Liver (tissue), 9 donors: ENCODE measurements around the gene TMEM151B. TPM values are rescaled to one million over a fixed set of nuclear protein-coding genes. Genes with fewer than 3 reads are reported as not detected.

Experiments
- DNase-seq: peaks from one replicate; pipeline ENCODE4 v3.0.0-alpha.2; 2017; ENCODE audit warnings: low spot score
- H3K27ac ChIP-seq, 2 donors: one replicate each; pipeline ENCODE4 v1.7.0; 2013; ENCODE audit warnings: inconsistent platforms in 2 of 2, low read length in 2 of 2, control low read depth in 1 of 2, low read depth in 1 of 2, mild to moderate bottlenecking in 1 of 2
- H3K27me3 ChIP-seq, 4 donors: one replicate each; pipeline versions ENCODE4 v1.6.1 to v1.7.0; 2013; ENCODE audit warnings: low read length in 3 of 4, inconsistent platforms in 1 of 4, mild to moderate bottlenecking in 1 of 4, moderate library complexity in 1 of 4; ENCODE audit not compliant: control insufficient read depth in 4 of 4, insufficient read depth in 4 of 4
- H3K36me3 ChIP-seq, 4 donors: one replicate each; pipeline versions ENCODE4 v1.6.1 to v1.7.0; 2013; ENCODE audit warnings: low read length in 3 of 4, mild to moderate bottlenecking in 3 of 4, low read depth in 1 of 4, moderate library complexity in 1 of 4; ENCODE audit not compliant: control insufficient read depth in 4 of 4, insufficient read depth in 3 of 4
- H3K4me1 ChIP-seq, 4 donors: one replicate each; pipeline versions ENCODE4 v1.6.1 to v1.7.0; 2013; ENCODE audit warnings: low read length in 3 of 4, mild to moderate bottlenecking in 3 of 4, moderate library complexity in 1 of 4; ENCODE audit not compliant: control insufficient read depth in 4 of 4, insufficient read depth in 4 of 4
- H3K4me3 ChIP-seq, 3 donors: one replicate each; pipeline versions ENCODE4 v1.6.1 to v1.7.0; 2013; ENCODE audit warnings: low read length in 3 of 3, control low read depth in 1 of 3, low read depth in 1 of 3, mild to moderate bottlenecking in 1 of 3
- H3K9ac ChIP-seq, 2 donors: one replicate each; pipeline ENCODE4 v1.7.0; 2013; ENCODE audit warnings: low read length in 2 of 2, mild to moderate bottlenecking in 2 of 2, moderate library complexity in 2 of 2, control low read depth in 1 of 2, low read depth in 1 of 2
- H3K9me3 ChIP-seq, 4 donors: one replicate each; pipeline versions ENCODE4 v1.6.1 to v1.7.0; 2013; ENCODE audit warnings: low read length in 3 of 4; ENCODE audit not compliant: control insufficient read depth in 4 of 4
- ATF3 ChIP-seq: IDR thresholded peaks from 2 replicates; pipeline ENCODE4 v1.6.1; 2016; ENCODE audit warnings: antibody characterized with exemption
- EGR1 ChIP-seq, 2 donors: IDR thresholded peaks; 2 replicates each; pipeline ENCODE4 v1.6.1; 2016 to 2018; ENCODE audit warnings: antibody characterized with exemption in 2 of 2, low read depth in 2 of 2
- FOXA1 ChIP-seq: IDR thresholded peaks from 2 replicates; pipeline ENCODE4 v1.6.1; 2016; ENCODE audit warnings: antibody characterized with exemption
- FOXA2 ChIP-seq: IDR thresholded peaks from 2 replicates; pipeline ENCODE4 v1.6.1; 2016; ENCODE audit warnings: antibody characterized with exemption
- GABPA ChIP-seq, 2 donors: IDR thresholded peaks in 1 of 2; conservative IDR thresholded peaks in 1 of 2; 2 replicates each; pipeline ENCODE4 v1.6.1; 2016; ENCODE audit warnings: antibody characterized with exemption in 2 of 2, mild to moderate bottlenecking in 1 of 2, moderate library complexity in 1 of 2
- HNF4A ChIP-seq, 2 donors: conservative IDR thresholded peaks; 2 replicates each; pipeline ENCODE4 v1.6.1; 2016; ENCODE audit warnings: antibody characterized with exemption in 2 of 2, mild to moderate bottlenecking in 2 of 2
- HNF4G ChIP-seq: IDR thresholded peaks from 2 replicates; pipeline ENCODE4 v1.6.1; 2016; ENCODE audit warnings: antibody characterized with exemption
- JUND ChIP-seq, 2 donors: IDR thresholded peaks; 2 replicates each; pipeline ENCODE4 v1.6.1; 2016; ENCODE audit warnings: antibody characterized with exemption in 2 of 2
- NR2F2 ChIP-seq: IDR thresholded peaks from 2 replicates; pipeline ENCODE4 v1.6.1; 2016; ENCODE audit warnings: antibody characterized with exemption
- RAD21 ChIP-seq, 2 donors: IDR thresholded peaks; 2 replicates each; pipeline ENCODE4 v1.6.1; 2016; ENCODE audit warnings: antibody characterized with exemption in 2 of 2, mild to moderate bottlenecking in 2 of 2
- RXRA ChIP-seq, 2 donors: IDR thresholded peaks; 2 replicates each; pipeline ENCODE4 v1.6.1; 2017 to 2018; ENCODE audit warnings: antibody characterized with exemption in 2 of 2, mild to moderate bottlenecking in 1 of 2
- SP1 ChIP-seq: IDR thresholded peaks from 2 replicates; pipeline ENCODE4 v1.6.1; 2018; ENCODE audit warnings: antibody characterized with exemption, mild to moderate bottlenecking
- TAF1 ChIP-seq: conservative IDR thresholded peaks from 2 replicates; pipeline ENCODE4 v1.6.1; 2016; ENCODE audit warnings: antibody characterized with exemption, mild to moderate bottlenecking
- YY1 ChIP-seq: IDR thresholded peaks from 2 replicates; pipeline ENCODE4 v1.6.1; 2016; ENCODE audit warnings: antibody characterized with exemption, mild to moderate bottlenecking
- WGBS: extraction: QIAGEN DNeasy Blood & Tissue Kit; methylation state at CpG from one replicate; pipeline ENCODE4 v1.1.7; 2013; 5-methylcytosine and 5-hydroxymethylcytosine counted together
- polyA plus RNA-seq, 2 donors: library from polyadenylated mRNA; stranded (reverse) in 1 of 2; unstranded in 1 of 2; fragments of 200-250 nt in 1 of 2; fragments of >200 nt in 1 of 2; fragmentation: Nextera tagmentation in 1 of 2; extraction: Ambion mirVana in 1 of 2; gene quantifications; one replicate each; pipeline versions ENCODE4 v1.2.1 to v1.2.3, GENCODE V29; 2013 to 2015
- total RNA-seq, 2 donors: library from RNA; depleted of rRNA; stranded (reverse); fragments of >200 nt; gene quantifications; one replicate each; pipeline ENCODE4 v1.2.3, GENCODE V29; 2014
- TF ChIP-seq, protein P1 (sequence below): fragments of 150-350 bp; IDR thresholded peaks from 2 replicates; pipeline ENCODE4 v1.5.1; 2017; ENCODE audit warnings: improper control_type of control experiment, low read depth, low read length; ENCODE audit not compliant: missing input control
- TF ChIP-seq, protein P2 (sequence below): IDR thresholded peaks from 2 replicates; pipeline ENCODE4 v1.6.1; 2016; ENCODE audit warnings: antibody characterized with exemption, mild to moderate bottlenecking
- TF ChIP-seq, protein P3 (sequence below): IDR thresholded peaks from 2 replicates; pipeline ENCODE4 v1.6.1; 2016; ENCODE audit warnings: antibody characterized with exemption
- TF ChIP-seq, protein P4 (sequence below): IDR thresholded peaks from 2 replicates; pipeline ENCODE4 v1.6.1; 2016; ENCODE audit warnings: antibody characterized with exemption
- donor health status: healthy.
- donor health status: healthy.
- donor health status: healthy.
- donor health status: healthy.
- donor health status: healthy.

TMEM151B gene
- total and polyA plus RNA-seq, 4 donors = not detected

- H3K36me3 ChIP-seq = no peaks in the 10 kb centered on the region
- no peaks in the 10 kb centered on the region for H3K27me3 ChIP-seq
- peaks cover 0 to 2% (median 0%) of the 10 kb centered on the region in 4 donors for H3K9me3 ChIP-seq
- no peak for DNase-seq
- no peak overlapping the region for H3K27ac ChIP-seq
- peaks cover 0 to 2% (median under 1%) of the 10 kb centered on the region in 4 donors for H3K4me1 ChIP-seq
- no peak overlapping the region for H3K4me3 ChIP-seq
- no peak overlapping the region for H3K9ac ChIP-seq
- no peak for TF ChIP-seq TAF1
- TF ChIP-seq, protein P1, sequence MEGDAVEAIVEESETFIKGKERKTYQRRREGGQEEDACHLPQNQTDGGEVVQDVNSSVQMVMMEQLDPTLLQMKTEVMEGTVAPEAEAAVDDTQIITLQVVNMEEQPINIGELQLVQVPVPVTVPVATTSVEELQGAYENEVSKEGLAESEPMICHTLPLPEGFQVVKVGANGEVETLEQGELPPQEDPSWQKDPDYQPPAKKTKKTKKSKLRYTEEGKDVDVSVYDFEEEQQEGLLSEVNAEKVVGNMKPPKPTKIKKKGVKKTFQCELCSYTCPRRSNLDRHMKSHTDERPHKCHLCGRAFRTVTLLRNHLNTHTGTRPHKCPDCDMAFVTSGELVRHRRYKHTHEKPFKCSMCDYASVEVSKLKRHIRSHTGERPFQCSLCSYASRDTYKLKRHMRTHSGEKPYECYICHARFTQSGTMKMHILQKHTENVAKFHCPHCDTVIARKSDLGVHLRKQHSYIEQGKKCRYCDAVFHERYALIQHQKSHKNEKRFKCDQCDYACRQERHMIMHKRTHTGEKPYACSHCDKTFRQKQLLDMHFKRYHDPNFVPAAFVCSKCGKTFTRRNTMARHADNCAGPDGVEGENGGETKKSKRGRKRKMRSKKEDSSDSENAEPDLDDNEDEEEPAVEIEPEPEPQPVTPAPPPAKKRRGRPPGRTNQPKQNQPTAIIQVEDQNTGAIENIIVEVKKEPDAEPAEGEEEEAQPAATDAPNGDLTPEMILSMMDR = no peak
- no peak for TF ChIP-seq FOXA2
- TF ChIP-seq FOXA1 = no peak
- 75% methylated on average over 4 of the region's 4 CpGs for WGBS
Measured at GRCh38 chr6:44355640-44356039, 85.4 kb downstream of the TMEM151B start.

DNA sequence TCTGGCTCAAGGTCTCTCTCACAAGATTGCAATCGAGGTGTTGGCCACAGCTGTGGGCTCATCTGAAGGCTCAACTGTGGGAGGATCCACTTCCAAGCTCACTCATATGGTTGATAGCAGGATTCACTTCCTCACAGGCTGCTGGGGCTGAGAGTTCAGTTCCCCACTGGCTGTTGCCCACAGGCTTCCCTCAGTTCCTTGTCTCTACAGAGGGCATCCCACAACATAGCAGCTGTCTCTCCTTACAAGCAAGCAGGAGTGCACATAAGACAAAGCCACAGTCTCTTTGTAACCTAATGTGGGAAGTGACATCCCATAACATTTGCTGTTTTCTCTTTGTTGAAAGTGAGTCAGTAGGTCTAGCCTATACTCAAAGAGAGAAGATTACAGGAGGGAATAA is 86.2 kb downstream of the TMEM151B start:
- Histone ChIP-seq H3K27me3 (no peaks in the 10 kb centered on the region), H3K27ac (no peak overlapping the region), H3K36me3 (no peaks in the 10 kb centered on the region), H3K4me3 (no peak overlapping the region), H3K9me3 (peaks cover 0 to 2% (median 0%) of the 10 kb centered on the region in 4 donors), H3K9ac (no peak overlapping the region), H3K4me1 (no peaks in the 10 kb centered on the region)
- TF ChIP-seq TAF1 (no peak), GABPA (IDR thresholded peaks at IDR 0.05 in 1 of 2, conservative IDR thresholded peaks at IDR 0.05 in 1 of 2) (no peak), ATF3 (no peak), JUND (IDR thresholded peaks at IDR 0.05) (no peak), RAD21 (IDR thresholded peaks at IDR 0.05) (no peak), HNF4A (conservative IDR thresholded peaks at IDR 0.05) (no peak), YY1 (no peak), FOXA2 (no peak), RXRA (IDR thresholded peaks at IDR 0.05) (no peak), FOXA1 (no peak), HNF4G (no peak), NR2F2 (no peak), SP1 (no peak), EGR1 (IDR thresholded peaks at IDR 0.05; ENCODE audit: low read depth in 2 of 2) (no peak)
- TF ChIP-seq, protein P2, sequence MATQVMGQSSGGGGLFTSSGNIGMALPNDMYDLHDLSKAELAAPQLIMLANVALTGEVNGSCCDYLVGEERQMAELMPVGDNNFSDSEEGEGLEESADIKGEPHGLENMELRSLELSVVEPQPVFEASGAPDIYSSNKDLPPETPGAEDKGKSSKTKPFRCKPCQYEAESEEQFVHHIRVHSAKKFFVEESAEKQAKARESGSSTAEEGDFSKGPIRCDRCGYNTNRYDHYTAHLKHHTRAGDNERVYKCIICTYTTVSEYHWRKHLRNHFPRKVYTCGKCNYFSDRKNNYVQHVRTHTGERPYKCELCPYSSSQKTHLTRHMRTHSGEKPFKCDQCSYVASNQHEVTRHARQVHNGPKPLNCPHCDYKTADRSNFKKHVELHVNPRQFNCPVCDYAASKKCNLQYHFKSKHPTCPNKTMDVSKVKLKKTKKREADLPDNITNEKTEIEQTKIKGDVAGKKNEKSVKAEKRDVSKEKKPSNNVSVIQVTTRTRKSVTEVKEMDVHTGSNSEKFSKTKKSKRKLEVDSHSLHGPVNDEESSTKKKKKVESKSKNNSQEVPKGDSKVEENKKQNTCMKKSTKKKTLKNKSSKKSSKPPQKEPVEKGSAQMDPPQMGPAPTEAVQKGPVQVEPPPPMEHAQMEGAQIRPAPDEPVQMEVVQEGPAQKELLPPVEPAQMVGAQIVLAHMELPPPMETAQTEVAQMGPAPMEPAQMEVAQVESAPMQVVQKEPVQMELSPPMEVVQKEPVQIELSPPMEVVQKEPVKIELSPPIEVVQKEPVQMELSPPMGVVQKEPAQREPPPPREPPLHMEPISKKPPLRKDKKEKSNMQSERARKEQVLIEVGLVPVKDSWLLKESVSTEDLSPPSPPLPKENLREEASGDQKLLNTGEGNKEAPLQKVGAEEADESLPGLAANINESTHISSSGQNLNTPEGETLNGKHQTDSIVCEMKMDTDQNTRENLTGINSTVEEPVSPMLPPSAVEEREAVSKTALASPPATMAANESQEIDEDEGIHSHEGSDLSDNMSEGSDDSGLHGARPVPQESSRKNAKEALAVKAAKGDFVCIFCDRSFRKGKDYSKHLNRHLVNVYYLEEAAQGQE = no peak
- TF ChIP-seq, protein P3, sequence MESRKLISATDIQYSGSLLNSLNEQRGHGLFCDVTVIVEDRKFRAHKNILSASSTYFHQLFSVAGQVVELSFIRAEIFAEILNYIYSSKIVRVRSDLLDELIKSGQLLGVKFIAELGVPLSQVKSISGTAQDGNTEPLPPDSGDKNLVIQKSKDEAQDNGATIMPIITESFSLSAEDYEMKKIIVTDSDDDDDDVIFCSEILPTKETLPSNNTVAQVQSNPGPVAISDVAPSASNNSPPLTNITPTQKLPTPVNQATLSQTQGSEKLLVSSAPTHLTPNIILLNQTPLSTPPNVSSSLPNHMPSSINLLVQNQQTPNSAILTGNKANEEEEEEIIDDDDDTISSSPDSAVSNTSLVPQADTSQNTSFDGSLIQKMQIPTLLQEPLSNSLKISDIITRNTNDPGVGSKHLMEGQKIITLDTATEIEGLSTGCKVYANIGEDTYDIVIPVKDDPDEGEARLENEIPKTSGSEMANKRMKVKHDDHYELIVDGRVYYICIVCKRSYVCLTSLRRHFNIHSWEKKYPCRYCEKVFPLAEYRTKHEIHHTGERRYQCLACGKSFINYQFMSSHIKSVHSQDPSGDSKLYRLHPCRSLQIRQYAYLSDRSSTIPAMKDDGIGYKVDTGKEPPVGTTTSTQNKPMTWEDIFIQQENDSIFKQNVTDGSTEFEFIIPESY = no peak
- TF ChIP-seq, protein P4, sequence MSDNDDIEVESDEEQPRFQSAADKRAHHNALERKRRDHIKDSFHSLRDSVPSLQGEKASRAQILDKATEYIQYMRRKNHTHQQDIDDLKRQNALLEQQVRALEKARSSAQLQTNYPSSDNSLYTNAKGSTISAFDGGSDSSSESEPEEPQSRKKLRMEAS = no peak
- TF ChIP-seq, protein P1 = no peak
- 79% methylated on average over 1 of the region's 1 CpG for WGBS
- DNase-seq = no peak
